GM12878 (cell line): ENCODE data around the gene FRRS1L.

Experiments
- JUND ChIP-seq: IDR thresholded peaks from 2 replicates; pipeline ENCODE4 v1.6.1; 2012; ENCODE audit warnings: low read depth, mild to moderate bottlenecking, low read length, improper control_type of control experiment, moderate library complexity
- RAD21 ChIP-seq: IDR thresholded peaks from 2 replicates; pipeline ENCODE4 v1.6.1; 2011; ENCODE audit warnings: mild to moderate bottlenecking, low read depth, low read length, moderate library complexity; ENCODE audit not compliant: insufficient read depth
- TAF1 ChIP-seq: IDR thresholded peaks from 2 replicates; pipeline ENCODE4 v1.6.1; 2011; ENCODE audit warnings: mild to moderate bottlenecking, low read depth, low read length, borderline replicate concordance
- YY1 ChIP-seq: IDR thresholded peaks from 2 replicates; pipeline ENCODE4 v1.6.1; 2011; ENCODE audit warnings: low read depth, mild to moderate bottlenecking, low read length
- TF ChIP-seq, protein P1 (sequence below), 3 experiments: IDR thresholded peaks in 2 of 3; conservative IDR thresholded peaks in 1 of 3; 2 replicates each; pipeline ENCODE4 v1.5.1; 2011; ENCODE audit warnings: low read depth in 3 of 3, low read length in 3 of 3, mild to moderate bottlenecking in 3 of 3, control low read depth in 2 of 3, moderate library complexity in 2 of 3, inconsistent platforms in 1 of 3, mixed read lengths in 1 of 3; ENCODE audit not compliant: control insufficient read depth in 2 of 3, insufficient read depth in 1 of 3; ENCODE audit errors: extremely low read depth in 1 of 3

DNA sequence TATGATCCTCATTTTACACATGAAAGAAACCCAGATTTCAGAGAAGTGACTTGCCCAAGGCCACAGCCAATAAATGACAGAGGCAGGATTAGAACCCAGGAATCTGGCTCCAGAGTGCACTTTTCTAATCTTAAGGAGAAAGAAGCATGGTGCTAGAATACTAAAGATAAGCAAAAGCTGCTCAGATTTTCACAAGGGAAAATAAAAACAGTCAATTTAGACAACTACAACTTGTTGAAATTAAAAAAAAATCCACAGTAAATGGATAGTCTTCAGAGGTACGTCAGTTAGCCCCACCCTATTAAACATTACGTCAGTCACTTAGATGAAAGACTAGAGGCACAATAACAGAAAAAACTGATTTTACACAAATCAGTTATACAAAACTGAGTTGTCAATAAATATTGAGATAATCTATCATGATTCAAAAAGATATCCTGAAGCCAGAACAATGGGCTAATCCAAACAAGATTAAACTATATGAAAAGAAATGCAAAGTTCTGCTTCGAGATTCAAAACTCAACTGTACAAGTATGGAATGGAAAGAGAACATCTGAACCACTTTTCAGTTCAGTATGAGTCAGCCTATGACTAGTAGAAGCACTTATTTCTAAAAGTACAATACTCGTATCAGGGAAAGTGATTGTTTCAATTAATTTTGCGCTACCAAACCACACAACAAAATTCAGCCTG lies 56.6 kb downstream of the FRRS1L start:
- TF ChIP-seq YY1 (no peak), TAF1 (no peak), RAD21 (no peak), JUND (no peak)
- TF ChIP-seq, protein P1, sequence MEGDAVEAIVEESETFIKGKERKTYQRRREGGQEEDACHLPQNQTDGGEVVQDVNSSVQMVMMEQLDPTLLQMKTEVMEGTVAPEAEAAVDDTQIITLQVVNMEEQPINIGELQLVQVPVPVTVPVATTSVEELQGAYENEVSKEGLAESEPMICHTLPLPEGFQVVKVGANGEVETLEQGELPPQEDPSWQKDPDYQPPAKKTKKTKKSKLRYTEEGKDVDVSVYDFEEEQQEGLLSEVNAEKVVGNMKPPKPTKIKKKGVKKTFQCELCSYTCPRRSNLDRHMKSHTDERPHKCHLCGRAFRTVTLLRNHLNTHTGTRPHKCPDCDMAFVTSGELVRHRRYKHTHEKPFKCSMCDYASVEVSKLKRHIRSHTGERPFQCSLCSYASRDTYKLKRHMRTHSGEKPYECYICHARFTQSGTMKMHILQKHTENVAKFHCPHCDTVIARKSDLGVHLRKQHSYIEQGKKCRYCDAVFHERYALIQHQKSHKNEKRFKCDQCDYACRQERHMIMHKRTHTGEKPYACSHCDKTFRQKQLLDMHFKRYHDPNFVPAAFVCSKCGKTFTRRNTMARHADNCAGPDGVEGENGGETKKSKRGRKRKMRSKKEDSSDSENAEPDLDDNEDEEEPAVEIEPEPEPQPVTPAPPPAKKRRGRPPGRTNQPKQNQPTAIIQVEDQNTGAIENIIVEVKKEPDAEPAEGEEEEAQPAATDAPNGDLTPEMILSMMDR (IDR thresholded peaks at IDR 0.05 in 2 of 3, conservative IDR thresholded peaks at IDR 0.05 in 1 of 3; ENCODE audit: control insufficient read depth in 2 of 3, extremely low read depth in 1 of 3, insufficient read depth in 1 of 3, low read depth in 3 of 3, low read length in 3 of 3), result no peak
